Inferior parietal cortex (tissue), 1 donor: ENCODE results near the gene NAV1.
"Not testable (repeated sequence)": the region's sequence is repeated elsewhere in the genome, so short reads cannot be mapped to it uniquely, and the experiment has no call there.

Source experiments
- DNase-seq: peaks from one replicate; pipeline ENCODE4 v3.0.0-alpha.2; 2016; ENCODE audit errors: extremely low spot score

Gene NAV1

GRCh38 chr1:201544710-201545109 lies 5.8 kb downstream of the NAV1 start:
- DNase-seq: no peak

GRCh38 chr1:201545851-201546492 lies 7.0 kb downstream of the NAV1 start:
- DNase-seq: no peak

GRCh38 chr1:201549522-201549921 lies 10.6 kb downstream of the NAV1 start:
- DNase-seq: not testable (repeated sequence)

GRCh38 chr1:201551096-201551495 lies 12.2 kb downstream of the NAV1 start:
- no peak for DNase-seq

GRCh38 chr1:201551877-201552731 lies 13.2 kb downstream of the NAV1 start:
- DNase-seq: peak; percentile 78

GRCh38 chr1:201552941-201553351 lies 14.0 kb downstream of the NAV1 start:
- DNase-seq: no peak

- DNase-seq: no peak
Observed at GRCh38 chr1:201553496-201554189, 14.7 kb downstream of the NAV1 start.

GRCh38 chr1:201554190-201554600 lies 15.3 kb downstream of the NAV1 start:
- no peak for DNase-seq

GRCh38 chr1:201554789-201555592 lies 16.1 kb downstream of the NAV1 start:
- no peak for DNase-seq

GRCh38 chr1:201555593-201555945 lies 16.6 kb downstream of the NAV1 start:
- no peak for DNase-seq

- no peak for DNase-seq
Observed at GRCh38 chr1:201556841-201557571, 18.1 kb downstream of the NAV1 start.

GRCh38 chr1:201557572-201557958 lies 18.6 kb downstream of the NAV1 start:
- DNase-seq: no peak

- peak; percentile 83 for DNase-seq
Observed at GRCh38 chr1:201559679-201560162, 20.8 kb downstream of the NAV1 start.

- no peak for DNase-seq
Observed at GRCh38 chr1:201560328-201561194, 21.6 kb downstream of the NAV1 start.

GRCh38 chr1:201561195-201561564 lies 22.3 kb downstream of the NAV1 start:
- DNase-seq: no peak

GRCh38 chr1:201561601-201562000 lies 22.7 kb downstream of the NAV1 start:
- no peak for DNase-seq

GRCh38 chr1:201562257-201562656 lies 23.3 kb downstream of the NAV1 start:
- no peak for DNase-seq

- DNase-seq: no peak
Observed at GRCh38 chr1:201562659-201563405, 23.9 kb downstream of the NAV1 start.

GRCh38 chr1:201563406-201563780 lies 24.5 kb downstream of the NAV1 start:
- DNase-seq: no peak
